Ovary (tissue), 3 donors: Measurements from ENCODE around the gene RSKR.

ENCODE experiments used
- EP300 ChIP-seq: sonication (generic); formaldehyde crosslinking; IDR thresholded peaks from one replicate; pipeline ENCODE4 v1.6.1; 2017; ENCODE audit warnings: antibody characterized with exemption
- POLR2A ChIP-seq: fragments of 450-650 bp; IDR thresholded peaks from one replicate; pipeline ENCODE4 v1.6.1; 2017; ENCODE audit warnings: antibody characterized with exemption, mild to moderate bottlenecking, moderate library complexity
- TF ChIP-seq, protein P1 (sequence below), 3 donors: fragments of 450-650 bp in 2 of 3; fragments of 200-600 bp in 1 of 3; IDR thresholded peaks; one replicate each; pipeline versions ENCODE4 v1.5.1 to v1.8.0; 2016 to 2022; ENCODE audit warnings: antibody characterized with exemption in 3 of 3, mild to moderate bottlenecking in 1 of 3
- donor health status: DM: no; HTN: no; CAD: no.

GRCh38 chr17:28635506-28635905 lies 21.5 kb upstream of the RSKR start:
- TF ChIP-seq, protein P1, sequence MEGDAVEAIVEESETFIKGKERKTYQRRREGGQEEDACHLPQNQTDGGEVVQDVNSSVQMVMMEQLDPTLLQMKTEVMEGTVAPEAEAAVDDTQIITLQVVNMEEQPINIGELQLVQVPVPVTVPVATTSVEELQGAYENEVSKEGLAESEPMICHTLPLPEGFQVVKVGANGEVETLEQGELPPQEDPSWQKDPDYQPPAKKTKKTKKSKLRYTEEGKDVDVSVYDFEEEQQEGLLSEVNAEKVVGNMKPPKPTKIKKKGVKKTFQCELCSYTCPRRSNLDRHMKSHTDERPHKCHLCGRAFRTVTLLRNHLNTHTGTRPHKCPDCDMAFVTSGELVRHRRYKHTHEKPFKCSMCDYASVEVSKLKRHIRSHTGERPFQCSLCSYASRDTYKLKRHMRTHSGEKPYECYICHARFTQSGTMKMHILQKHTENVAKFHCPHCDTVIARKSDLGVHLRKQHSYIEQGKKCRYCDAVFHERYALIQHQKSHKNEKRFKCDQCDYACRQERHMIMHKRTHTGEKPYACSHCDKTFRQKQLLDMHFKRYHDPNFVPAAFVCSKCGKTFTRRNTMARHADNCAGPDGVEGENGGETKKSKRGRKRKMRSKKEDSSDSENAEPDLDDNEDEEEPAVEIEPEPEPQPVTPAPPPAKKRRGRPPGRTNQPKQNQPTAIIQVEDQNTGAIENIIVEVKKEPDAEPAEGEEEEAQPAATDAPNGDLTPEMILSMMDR (IDR thresholded peaks at IDR 0.05), result no peak
- TF ChIP-seq POLR2A (no peak), EP300 (no peak)
